ENCODE data around the gene FASN. TPM values are rescaled to one million over a fixed set of nuclear protein-coding genes. Genes with fewer than 3 reads are reported as not detected.

The FASN gene
- total and polyA plus RNA-seq, 2 donors (not counting 3 experiments of a cell fraction or from before 2014, with no cell fraction given) = 101 to 360 TPM

GRCh38 chr17:82070611-82071010 lies 27.4 kb downstream of the FASN start:
- Histone ChIP-seq H3K9ac (replicated peaks; ENCODE audit: extremely low read depth, insufficient read depth, low read length) (no peak overlapping the region), H3K4me3 (replicated peaks in 1 of 3; ENCODE audit: insufficient read depth in 1 of 3, low read depth in 1 of 3, low read length in 3 of 3) (no peak overlapping the region), H3K4me1 (ENCODE audit: control insufficient read depth, extremely low read depth, insufficient read depth, low read length) (peaks cover 6% of the 10 kb centered on the region), H3K36me3 (ENCODE audit: control insufficient read depth in 2 of 2, extremely low read depth in 1 of 2, insufficient read depth in 2 of 2, low read length in 2 of 2) (no peaks in the 10 kb centered on the region), H4K20me1 (replicated peaks; ENCODE audit: control insufficient read depth, extremely low read depth, insufficient read depth, low read length) (no peaks in the 10 kb centered on the region), H3K27me3 (ENCODE audit: control insufficient read depth in 2 of 2, insufficient read depth in 2 of 2, low read length in 2 of 2) (no peaks in the 10 kb centered on the region), H2AFZ (ENCODE audit: low read depth, low read length) (no peak overlapping the region), H3K9me3 (replicated peaks; ENCODE audit: control insufficient read depth, insufficient read depth, low read length) (no peaks in the 10 kb centered on the region), H3K79me2 (ENCODE audit: control insufficient read depth, insufficient read depth, low read length) (peaks cover 7% of the 10 kb centered on the region), H3K27ac (ENCODE audit: insufficient read depth, low read depth, low read length) (no peak overlapping the region), H3K4me2 (ENCODE audit: insufficient read depth, low read length) (no peak overlapping the region), H3K9me1 (replicated peaks; ENCODE audit: control insufficient read depth, extremely low read depth, insufficient read depth, low read length) (no peaks in the 10 kb centered on the region)
- BruUV-seq (replicated peaks) = no TSS peak
- FAIRE-seq = no peak
- intact Hi-C loops (cut with micrococcal nuclease) (no loop called here), dilution Hi-C loops (cut with MboI; ENCODE audit: extremely low pct_ligation_motif_present, low sequenced_read_pairs) (no loop called here)
- CTCF ChIA-PET = interaction anchor here (0.9 kb wide), 1 partner anchor 50 kb away, joined by 3 read pairs; no protein-coding TSS in a partner anchor
- no peak for DNase-seq (ENCODE audit: low read depth, low spot score)
- POLR2A ChIA-PET = no interaction called here
- TF ChIP-seq JUN (IDR thresholded peaks at IDR 0.05; ENCODE audit: borderline replicate concordance, insufficient read depth, insufficient read length, low read depth) (no peak), POLR2A (IDR thresholded peaks at IDR 0.05; ENCODE audit: low read depth, low read length) (no peak), GATA2 (IDR thresholded peaks at IDR 0.05; ENCODE audit: insufficient read depth, insufficient read length, low read depth, low read length) (no peak), CTCF (IDR thresholded peaks at IDR 0.05; ENCODE audit: extremely low read depth in 1 of 2, insufficient read depth in 1 of 2, low read depth in 1 of 2, low read length in 2 of 2) (no peak), FOS (IDR thresholded peaks at IDR 0.05; ENCODE audit: borderline replicate concordance, insufficient read depth, low read length) (no peak), MYC (IDR thresholded peaks at IDR 0.05; ENCODE audit: low read depth, low read length) (no peak), MAX (IDR thresholded peaks at IDR 0.05; ENCODE audit: insufficient read depth, insufficient read length) (no peak), EZH2 (IDR thresholded peaks at IDR 0.05; ENCODE audit: borderline replicate concordance, low read depth, low read length, severe bottlenecking) (no peak), POLR2AphosphoS5 (IDR thresholded peaks at IDR 0.05; ENCODE audit: insufficient read depth, low read depth, low read length) (no peak)
